Caki2 (cell line): ENCODE results near the gene BIRC7. TPM values are rescaled to one million over a fixed set of nuclear protein-coding genes. Genes with fewer than 3 reads are reported as not detected.

Source experiments
- DNase-seq: peaks from one replicate; pipeline ENCODE4 v3.0.0-alpha.2; 2015; ENCODE audit warnings: low read depth
- in situ Hi-C: cut with HindIII; loops from 2 replicates; pipeline ENCODE4 v1.10.0; 2016; ENCODE audit warnings: low sequenced_read_pairs, low pct_unique_long_range_greater_than_20kb, mixed read lengths
- total RNA-seq: library from RNA; depleted of rRNA; stranded (reverse); fragments of >200 nt; shearing (Covaris generic); gene quantifications from 2 replicates; pipeline ENCODE4 v1.2.3, GENCODE V29; 2014; ENCODE audit warnings: low replicate concordance

The BIRC7 gene
- total RNA-seq, 1 experiment from 2014 or later = not detected

DNA sequence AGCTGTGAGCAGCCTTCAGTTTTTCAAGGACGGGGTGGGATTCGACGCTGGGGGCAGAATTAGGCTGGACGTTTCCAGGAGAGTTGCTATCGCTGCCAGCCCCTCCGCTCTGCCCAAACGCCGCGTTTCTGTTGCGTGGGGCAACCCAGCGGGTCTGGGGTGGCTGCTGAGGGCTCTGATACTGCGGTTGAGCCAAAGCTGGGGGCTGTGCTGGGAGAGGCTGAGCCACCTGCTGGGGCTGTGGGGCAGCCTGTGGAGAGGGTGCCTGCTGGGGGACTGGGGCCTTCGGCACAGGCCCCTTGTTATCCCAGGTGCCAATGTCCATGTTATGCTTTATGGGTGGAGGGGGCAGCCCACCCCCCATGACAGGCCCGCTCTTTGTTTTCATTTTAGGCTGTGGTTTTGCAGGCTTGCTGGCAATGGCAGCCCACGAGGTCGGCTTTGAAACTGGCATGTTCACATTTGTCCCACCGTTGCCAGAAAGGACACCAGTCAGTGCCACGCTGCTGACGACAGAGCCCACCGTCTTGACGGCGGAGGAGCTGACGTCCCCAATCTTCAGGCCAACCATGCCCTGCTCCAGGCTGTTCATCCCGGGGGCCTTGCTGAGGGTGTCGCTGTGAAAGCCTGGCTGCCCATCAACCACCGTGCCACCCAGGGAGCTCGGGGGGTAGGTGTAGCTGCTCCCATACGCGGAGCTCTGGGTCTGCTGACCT is 32.7 kb upstream of the BIRC7 start:
- in situ Hi-C loops = no loop called here
- DNase-seq = no peak

DNA sequence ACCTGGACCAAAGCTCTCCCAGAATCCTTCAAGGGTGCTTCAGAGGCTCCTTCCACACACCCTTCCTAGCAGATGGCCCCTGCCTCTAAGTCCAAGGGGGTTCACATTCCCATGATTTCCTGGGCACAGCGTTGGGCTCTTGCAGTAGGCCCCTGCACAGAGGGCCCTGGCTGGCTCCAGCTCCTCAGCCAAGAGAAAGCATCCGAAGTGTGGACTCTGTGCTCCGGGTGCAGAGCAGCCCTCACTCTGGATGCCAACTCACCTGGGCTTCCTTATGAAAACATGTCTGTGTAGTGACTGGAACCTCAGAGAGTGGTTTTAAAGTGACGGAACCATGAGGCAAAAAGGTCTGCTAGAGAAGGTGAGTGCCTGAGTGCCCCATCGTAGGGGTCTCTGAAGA is 31.3 kb upstream of the BIRC7 start:
- no peak for DNase-seq
- in situ Hi-C loops = no loop called here

DNA sequence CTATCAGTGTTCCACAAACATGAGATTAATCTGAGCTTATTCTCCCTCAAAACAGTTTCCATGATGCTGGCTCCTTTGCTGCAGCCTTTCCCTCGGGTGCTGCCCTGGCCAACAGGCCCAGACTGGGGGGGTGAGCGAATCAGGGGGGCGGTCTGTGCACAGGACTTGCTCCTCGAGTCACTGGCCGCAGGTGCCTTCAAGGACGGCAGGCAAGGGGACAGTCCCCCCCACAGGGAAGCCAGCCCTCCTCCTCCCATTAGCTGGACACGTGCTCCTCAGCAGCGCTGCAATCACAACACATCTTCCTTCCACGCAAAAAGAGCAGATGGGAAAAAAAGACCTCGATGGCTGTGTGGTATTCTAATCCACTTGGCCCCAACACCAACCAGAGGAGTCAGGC is 29.8 kb upstream of the BIRC7 start:
- DNase-seq = no peak
- in situ Hi-C loops = no loop called here

DNA sequence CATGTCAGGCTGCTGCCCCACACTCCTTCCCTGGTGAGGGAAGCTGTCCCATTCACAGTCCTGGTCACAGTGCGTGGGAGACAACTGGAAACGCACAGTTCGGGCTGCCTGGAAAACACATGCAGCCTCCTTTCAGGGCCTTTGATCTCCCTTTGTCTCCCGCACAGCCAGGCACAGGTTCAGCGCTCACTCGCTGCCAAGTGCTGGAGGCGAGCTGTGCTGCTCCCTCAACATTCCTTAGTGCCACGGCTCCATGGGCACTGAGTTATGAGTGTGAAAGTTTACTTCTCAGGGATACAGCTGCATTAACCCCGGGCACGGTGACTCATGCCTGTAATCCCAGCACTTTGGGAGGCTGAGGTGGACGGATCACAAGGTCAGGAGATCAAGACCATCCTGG is 28.8 kb upstream of the BIRC7 start:
- in situ Hi-C loops = no loop called here
- DNase-seq = peak; percentile 81

DNA sequence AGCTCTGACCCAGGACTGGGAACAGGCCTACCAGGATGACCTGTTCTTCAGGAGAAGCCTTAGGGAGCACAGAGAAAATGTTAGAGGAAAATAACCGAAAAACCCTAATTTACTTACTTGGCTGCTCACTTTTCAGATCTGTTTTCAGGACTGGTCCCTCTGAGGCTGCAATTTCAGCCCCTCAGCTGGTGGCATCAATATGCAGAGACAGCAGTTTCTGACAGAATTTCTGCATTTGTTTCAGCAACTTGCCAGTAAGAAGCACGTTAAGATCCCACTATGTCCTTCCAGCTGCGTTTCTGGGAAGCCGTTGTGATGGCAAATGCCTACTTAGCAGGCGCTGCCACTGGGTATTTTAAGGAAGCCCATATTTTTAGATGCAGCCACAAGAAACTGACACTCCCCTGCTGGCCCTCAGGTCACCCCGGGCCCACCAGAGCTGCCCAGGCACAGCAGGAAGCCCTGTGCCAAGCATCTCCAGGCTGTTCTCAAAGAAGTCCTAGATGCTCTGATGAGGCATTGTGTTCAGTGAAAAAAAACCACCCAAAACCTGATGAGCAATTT is 27.3 kb upstream of the BIRC7 start:
- DNase-seq = no peak
- in situ Hi-C loops = no loop called here

DNA sequence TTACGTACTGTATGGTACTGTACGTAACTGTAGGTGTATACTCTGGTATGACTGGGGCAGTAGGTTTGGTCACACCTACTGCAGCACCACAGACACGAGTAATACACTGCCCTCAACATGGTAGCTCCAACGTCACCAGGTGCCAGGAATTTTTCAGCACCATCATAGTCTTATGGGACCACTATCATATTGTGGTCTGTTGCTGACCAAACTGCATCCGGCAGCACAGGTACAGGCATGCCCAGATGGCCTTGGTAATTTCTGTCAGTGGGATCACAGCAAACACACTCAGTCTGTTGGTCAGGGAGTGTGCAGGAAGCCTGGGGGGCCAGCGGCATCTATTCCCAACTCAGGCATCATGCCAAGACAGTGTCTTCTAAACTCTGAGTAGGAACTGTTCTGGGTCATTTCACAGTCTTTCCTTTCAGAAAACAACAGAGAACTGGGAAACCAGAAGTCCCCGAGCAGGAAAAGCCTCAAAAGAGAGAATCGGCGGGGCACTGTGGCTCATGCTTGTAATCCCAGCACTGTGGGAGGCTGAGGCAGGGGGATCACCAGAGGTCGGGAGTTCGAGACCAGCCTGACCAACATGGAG is 25.6 kb upstream of the BIRC7 start:
- in situ Hi-C loops = no loop called here

DNA sequence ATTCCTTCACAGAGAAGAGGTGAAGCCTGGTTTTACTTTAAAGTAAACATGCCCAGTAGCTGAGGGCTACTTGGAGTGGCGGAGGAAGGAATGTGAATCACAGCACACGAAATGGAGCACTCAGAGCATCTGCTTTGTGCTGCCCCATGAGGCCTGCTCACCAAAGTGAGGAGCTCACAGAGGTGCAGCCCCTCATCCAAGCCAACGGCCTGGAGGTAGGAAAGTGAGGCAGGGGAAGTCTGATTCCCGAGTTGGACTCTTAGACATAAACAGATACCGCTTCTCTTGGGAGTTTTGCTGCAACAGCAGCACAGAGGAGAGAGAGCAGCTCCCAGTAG is 23.3 kb upstream of the BIRC7 start:
- in situ Hi-C loops = no loop called here
- no peak for DNase-seq

More for the DNA sequence above, 25.6 kb upstream of the BIRC7 start:
- no peak for DNase-seq

DNA sequence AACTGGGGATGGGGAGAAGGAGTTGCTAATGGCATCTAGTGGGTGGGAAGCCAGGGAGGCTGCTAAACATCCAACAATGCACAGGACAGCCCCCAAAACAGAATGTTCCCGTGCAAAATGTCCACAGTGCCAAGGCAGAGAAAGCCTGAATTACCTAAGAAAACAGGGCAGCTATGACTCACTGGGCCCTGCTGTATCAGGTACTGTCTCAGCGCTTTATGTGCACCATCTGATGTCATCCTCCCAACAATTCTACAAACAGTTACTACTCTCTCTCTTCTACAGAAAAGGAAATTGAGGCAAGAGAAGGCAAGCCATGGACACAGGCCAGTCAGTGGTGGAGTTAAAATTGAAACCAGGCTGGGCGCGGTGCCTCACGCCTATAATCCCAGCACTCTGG is 22.9 kb upstream of the BIRC7 start:
- in situ Hi-C loops = no loop called here
- no peak for DNase-seq

DNA sequence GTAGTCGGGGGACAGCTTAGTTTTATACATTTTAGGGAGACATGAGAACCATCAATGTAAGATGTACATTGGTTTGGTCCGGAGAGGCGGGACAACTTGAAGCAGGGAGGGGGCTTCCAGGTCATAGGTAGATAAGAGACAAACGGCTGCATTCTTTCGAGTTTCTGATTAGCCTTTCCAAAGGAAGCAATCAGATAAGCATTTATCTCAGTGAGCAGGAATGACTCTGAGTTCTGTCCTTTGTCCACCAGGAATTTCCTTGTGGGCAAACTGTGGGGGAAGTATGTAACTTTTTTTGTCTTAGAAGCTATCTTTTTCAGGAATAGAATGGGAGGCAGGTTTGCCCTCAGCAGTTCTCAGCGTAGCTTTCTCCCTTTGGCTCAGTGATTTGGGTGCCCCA is 21.2 kb upstream of the BIRC7 start:
- in situ Hi-C loops = no loop called here
- no peak for DNase-seq

DNA sequence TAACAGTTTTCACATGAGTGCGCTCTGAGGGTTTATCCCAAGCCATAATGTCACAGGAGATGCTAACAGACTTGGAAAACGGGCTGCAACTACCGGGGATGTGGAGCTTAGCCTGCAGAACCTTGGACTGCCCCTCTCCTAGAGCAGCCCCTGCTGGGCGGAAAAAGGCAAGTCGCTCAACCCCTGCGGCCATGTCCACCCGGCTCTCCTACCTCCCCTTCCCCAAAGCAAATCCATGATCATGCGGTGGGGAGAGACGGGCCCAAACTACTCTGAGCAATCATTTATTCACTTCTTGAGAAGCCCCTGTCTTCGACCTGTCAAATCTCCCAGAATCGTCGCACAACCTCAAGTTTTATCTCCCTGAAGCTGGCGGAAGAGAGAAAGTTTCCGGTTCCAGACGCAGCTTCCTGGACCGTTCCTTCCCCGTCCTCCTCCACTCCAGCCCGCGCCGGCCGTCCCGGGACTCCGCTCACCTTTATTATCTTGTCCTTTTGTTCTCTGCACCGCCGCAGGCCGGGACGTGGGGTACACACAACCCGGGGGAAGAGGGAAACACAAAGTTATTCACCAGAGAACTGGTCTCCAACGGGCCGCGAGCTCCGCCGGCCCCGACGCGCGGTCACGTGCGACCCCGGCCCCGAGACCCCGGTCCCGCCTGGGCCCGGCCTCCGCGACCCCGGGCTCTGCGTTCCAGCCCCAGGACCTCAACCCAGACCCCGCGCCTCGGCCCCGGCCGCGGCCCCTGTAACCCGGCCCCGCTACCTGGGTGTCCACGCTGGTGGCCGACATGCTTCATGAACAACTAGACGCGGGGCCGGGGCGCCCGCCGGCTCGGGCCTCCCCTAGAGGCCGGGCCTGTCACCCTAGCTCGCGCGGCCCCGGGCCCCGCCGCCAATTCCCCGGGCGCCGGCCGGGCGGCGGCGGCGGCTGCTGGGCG is 20.3 kb upstream of the BIRC7 start:
- peak; percentile 60 for DNase-seq
- in situ Hi-C loops = no loop called here

DNA sequence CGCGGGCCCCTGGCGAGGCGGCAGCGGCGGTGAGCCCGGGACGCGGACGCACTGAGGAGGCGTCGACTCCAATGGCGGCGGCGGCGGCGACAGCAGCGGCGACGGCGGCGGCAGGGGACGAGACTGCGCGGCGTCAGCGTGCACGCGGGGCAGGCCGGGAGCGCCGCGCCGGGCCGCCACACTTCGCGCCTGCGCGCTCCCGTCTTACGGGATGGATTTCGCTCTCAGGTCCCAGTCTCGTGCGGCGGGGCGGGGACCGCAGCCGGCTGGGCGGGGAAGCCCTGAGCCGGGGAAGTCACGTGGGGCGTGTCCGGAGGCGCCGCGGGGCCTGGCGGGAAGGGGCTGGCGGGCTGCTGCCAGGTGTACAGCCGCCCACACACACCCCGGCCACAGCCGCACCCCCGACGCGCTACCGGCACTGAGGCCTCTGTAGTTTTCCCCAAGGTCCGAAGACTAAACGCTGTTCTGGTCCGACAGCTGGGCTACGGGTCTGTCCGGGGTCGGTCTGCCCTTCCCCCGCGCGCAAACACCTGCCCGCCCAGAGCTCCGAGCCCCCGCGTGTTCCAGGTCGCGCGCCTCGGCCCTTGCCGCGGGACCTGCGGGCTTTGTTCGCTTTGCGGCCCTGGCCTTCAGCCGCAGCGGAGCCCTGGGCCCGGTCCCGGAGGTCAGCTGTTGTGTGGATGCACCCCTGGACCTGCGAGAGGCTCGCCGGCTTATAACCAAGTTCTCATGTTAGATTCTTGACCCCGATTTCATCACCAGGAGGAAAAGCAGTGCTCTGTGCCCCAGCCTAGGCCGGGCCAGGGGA is 19.5 kb upstream of the BIRC7 start, which contains the start of gene YTHDF1:
Gene YTHDF1, minus strand, starts transcription at position 91 of the 808 bp plus-strand sequence. CDS start 239 bp downstream, outside the sequence.
- in situ Hi-C loops = no loop called here
- peak; percentile 96 for DNase-seq

DNA sequence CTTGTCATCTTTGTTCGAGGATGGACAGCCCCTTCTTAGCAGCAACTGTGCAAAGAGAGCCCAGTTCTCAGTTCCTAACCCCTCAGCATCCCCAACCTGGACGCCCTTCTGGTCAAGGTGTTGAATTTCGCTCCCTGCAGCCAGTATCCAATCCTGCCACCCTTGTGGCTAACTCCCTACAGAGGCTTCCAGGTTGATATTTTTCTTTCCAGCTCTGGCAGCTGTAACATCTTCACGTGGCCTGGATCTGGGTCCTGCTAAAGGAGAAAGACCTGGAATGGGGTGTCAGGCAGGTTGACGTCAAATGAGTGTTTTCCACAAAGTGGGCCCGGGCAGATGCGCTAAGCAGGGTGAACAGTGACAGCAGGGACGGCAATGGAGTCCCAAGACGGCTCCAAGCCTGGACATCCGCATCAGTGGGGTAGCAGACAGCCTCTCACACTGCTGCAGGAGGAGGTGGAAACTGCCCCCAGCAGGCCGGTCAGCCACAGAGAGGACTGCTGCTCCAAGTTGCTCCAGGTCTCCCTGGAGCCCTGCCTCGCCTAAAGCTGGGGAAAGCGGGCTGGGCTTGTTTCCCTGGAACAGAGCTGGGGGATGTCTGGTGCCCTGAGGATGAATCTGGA is 18.7 kb upstream of the BIRC7 start:
- no peak for DNase-seq
- in situ Hi-C loops = no loop called here

DNA sequence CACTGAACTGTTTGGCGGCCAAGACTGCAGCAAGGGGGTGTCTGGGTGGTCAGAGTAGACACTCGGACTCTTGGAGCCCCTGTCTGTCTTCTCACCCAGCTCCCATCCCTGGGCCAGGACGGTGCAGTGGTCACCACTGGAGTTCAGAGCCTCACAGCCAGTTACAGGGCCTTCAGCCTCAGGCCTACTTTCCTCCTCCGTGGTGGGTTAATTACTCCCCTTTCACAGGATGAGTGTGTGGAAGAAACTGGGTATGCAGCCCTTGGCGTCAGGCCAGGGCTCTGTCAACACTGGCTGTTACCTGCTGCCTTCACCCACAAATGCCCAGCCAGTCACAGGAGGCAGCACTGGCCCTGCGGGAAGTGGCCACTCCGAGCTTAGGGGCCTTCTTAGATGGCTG is 18.0 kb upstream of the BIRC7 start:
- in situ Hi-C loops = no loop called here
- no peak for DNase-seq

DNA sequence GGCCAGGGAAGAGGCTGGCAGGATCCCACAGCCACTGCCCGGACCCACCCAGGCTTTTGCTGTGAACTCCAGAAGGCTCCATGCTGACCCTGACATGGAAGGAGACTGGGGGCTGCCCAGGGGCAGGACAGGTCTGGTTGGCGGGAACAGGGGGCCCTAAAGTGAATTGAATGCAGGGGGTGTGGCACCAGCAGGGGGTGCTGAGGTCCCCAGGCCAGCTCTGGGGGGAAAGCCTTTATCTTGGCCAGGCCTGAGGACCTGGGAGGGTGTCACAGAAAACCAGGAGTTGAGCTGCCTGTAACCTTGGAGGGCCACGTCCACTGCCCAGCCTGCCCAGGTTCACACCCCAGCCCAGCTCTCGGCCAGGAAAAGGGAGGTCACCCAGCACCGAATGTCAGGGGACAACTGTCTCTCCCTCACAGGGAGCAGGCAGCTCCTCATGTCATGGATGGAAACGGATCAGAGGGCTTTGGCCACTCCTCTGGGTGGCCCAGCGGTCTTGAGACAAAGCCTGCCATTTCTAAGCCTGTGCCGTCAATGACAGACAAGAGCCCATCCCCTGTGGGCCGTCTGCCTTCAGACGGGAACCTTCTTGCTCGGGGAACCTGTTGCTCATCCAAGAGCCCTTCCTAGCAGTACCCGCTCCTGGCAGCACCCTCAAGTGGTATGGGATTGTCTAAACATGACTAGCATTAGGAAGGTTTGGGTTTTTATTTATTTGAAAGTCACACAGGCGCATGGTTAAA is 16.8 kb upstream of the BIRC7 start:
- DNase-seq = no peak
- in situ Hi-C loops = no loop called here

DNA sequence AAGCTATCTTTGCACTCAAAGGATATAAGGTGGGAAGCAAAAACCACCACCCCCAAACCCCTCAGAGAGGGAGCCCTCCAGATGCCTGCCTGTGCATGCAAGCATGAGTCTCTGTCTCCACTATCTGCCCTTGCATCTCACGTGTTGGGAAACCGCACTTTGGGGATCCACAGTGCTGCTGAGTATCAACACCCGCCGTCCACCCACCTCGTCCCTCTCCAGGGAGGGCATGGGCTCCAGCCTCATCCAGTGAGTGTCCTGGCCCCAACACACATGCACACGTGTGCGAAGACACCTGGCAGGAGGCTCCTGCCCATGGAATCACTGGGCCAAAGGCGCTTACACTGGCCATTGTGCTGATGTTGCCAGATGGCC is 16.3 kb upstream of the BIRC7 start:
- in situ Hi-C loops = no loop called here
- DNase-seq = no peak

DNA sequence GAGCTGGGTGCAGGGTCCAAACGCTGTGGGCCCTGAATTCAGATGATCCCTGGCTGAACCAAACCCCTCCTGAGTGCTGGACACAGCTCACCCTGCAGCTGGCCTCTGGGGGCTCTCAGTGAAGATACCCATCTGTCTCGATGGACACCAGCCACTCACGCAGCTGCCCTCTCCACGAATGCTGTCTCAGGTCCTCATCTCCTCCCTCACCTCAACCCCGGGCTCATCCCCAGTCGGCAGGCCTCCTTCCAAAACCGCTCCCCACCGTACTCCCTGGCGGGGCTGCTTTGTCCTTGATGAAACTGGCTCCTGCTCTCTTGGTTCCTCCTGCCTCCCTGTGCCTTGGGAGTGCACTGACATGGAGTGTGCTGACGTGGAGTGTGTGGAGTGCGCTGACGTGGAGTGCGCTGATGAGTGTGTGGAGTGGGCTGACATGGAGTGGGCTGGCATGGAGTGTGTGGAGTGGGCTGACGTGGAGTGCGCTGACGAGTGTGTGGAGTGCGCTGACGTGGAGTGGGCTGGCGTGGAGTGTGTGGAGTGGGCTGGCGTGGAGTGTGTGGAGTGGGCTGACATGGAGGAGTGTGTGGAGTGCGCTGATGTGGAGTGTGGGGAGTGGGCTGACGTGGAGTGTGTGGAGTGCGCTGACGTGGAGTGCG is 15.7 kb upstream of the BIRC7 start:
- in situ Hi-C loops = loop anchor here (5.0 kb wide), 1 partner anchor 57 kb away; no protein-coding TSS in a partner anchor
- DNase-seq = no peak
